Inferior parietal cortex (tissue), 1 donor: ENCODE measurements around the gene SYTL2.

Experiments used
- DNase-seq: peaks from one replicate; pipeline ENCODE4 v3.0.0-alpha.2; 2016; ENCODE audit errors: extremely low spot score

Gene SYTL2

GRCh38 chr11:85758480-85759039 lies 52.4 kb downstream of the SYTL2 start:
- DNase-seq = no peak

- DNase-seq = no peak
Measured at GRCh38 chr11:85758026-85758425, 52.9 kb downstream of the SYTL2 start.

- DNase-seq = no peak
Measured at GRCh38 chr11:85756401-85757200, 54.3 kb downstream of the SYTL2 start.

- DNase-seq = no peak
Measured at GRCh38 chr11:85755701-85756100, 55.2 kb downstream of the SYTL2 start.

- no peak for DNase-seq
Measured at GRCh38 chr11:85755285-85755684, 55.7 kb downstream of the SYTL2 start.

GRCh38 chr11:85752890-85753581 lies 57.9 kb downstream of the SYTL2 start:
- DNase-seq = no peak

GRCh38 chr11:85752201-85752889 lies 58.6 kb downstream of the SYTL2 start:
- DNase-seq = no peak

GRCh38 chr11:85751724-85752123 lies 59.2 kb downstream of the SYTL2 start:
- DNase-seq = no peak

GRCh38 chr11:85750646-85751045 lies 60.3 kb downstream of the SYTL2 start:
- DNase-seq = no peak

GRCh38 chr11:85749884-85750283 lies 61.1 kb downstream of the SYTL2 start:
- no peak for DNase-seq

- no peak for DNase-seq
Measured at GRCh38 chr11:85749287-85749834, 61.6 kb downstream of the SYTL2 start.

- no peak for DNase-seq
Measured at GRCh38 chr11:85748455-85748891, 62.5 kb downstream of the SYTL2 start.

GRCh38 chr11:85746670-85747069 lies 64.3 kb downstream of the SYTL2 start:
- DNase-seq = no peak

- DNase-seq = no peak
Measured at GRCh38 chr11:85745626-85746025, 65.3 kb downstream of the SYTL2 start.

GRCh38 chr11:85742873-85743275 lies 68.1 kb downstream of the SYTL2 start:
- no peak for DNase-seq

GRCh38 chr11:85742348-85742747 lies 68.6 kb downstream of the SYTL2 start:
- DNase-seq = no peak

GRCh38 chr11:85740481-85741400 lies 70.2 kb downstream of the SYTL2 start:
- DNase-seq = no peak

- DNase-seq = no peak
Measured at GRCh38 chr11:85737738-85738137, 73.2 kb downstream of the SYTL2 start.

GRCh38 chr11:85735876-85736460 lies 75.0 kb downstream of the SYTL2 start:
- no peak for DNase-seq

GRCh38 chr11:85732965-85733364 lies 78.0 kb downstream of the SYTL2 start:
- no peak for DNase-seq
